Liver (tissue), 2 donors: ENCODE results near the gene HARBI1.

Experiments used
- TF ChIP-seq, protein P1 (sequence below): IDR thresholded peaks from 2 replicates; pipeline ENCODE4 v1.6.1; 2016; ENCODE audit warnings: antibody characterized with exemption
- TF ChIP-seq, protein P2 (sequence below): fragments of 150-350 bp; IDR thresholded peaks from 2 replicates; pipeline ENCODE4 v1.5.1; 2017; ENCODE audit warnings: improper control_type of control experiment, low read depth, low read length; ENCODE audit not compliant: missing input control
- donor health status: healthy.

DNA sequence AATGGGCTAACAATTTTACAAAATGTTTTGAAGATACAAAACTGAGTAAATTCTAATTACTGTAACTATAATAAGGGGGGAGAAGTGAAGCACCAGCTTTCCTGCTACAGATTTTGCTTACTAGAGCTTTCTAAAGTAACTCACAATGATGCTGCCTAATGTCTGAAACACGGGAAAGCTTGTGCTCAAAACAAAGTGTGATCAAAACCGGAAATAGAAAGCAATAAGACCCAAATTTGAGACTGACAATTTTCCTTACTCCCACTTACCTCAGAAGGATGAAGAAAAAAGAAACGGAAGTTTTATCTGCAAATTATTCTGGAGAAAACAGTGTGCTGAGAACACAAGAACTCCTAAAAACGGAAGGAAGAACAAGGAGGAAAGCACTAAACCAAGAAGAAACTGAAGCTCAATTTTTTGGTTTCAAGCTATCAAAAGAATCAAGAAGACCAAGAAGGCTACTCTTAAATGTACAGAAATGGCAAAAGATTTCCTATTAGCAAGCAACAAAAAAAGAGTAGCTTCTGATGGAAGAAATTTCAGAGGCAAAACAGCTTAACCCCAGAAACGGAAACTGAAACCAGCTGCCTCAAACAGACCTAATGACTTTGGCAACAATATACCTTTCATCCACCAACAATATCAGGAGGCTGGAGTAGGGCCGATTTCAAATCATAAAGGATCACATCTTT is 56.6 kb downstream of the HARBI1 start:
- TF ChIP-seq, protein P1, sequence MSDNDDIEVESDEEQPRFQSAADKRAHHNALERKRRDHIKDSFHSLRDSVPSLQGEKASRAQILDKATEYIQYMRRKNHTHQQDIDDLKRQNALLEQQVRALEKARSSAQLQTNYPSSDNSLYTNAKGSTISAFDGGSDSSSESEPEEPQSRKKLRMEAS: no peak
- TF ChIP-seq, protein P2, sequence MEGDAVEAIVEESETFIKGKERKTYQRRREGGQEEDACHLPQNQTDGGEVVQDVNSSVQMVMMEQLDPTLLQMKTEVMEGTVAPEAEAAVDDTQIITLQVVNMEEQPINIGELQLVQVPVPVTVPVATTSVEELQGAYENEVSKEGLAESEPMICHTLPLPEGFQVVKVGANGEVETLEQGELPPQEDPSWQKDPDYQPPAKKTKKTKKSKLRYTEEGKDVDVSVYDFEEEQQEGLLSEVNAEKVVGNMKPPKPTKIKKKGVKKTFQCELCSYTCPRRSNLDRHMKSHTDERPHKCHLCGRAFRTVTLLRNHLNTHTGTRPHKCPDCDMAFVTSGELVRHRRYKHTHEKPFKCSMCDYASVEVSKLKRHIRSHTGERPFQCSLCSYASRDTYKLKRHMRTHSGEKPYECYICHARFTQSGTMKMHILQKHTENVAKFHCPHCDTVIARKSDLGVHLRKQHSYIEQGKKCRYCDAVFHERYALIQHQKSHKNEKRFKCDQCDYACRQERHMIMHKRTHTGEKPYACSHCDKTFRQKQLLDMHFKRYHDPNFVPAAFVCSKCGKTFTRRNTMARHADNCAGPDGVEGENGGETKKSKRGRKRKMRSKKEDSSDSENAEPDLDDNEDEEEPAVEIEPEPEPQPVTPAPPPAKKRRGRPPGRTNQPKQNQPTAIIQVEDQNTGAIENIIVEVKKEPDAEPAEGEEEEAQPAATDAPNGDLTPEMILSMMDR: no peak
